ENCODE data around the gene DNAH17.

DNA sequence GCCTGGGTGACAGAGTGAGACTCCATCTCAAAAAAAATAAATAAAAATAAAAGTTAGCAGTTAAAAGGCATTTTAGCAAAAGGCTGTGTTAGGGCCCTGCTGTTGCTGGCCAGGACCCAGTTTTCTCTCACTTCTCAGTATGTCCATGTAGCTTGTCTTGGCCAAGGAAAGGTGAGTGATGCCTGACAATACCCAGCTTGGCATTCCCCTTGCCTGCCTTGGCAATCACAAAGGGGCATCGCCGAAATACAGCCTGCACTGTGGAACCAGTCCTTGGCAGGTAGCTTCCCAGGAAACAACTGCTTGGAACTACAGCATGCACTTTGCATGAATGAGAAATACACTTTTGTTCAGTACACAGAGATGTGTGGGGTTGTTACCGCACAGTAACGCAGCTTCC, 61.7 kb downstream of the DNAH17 start:
- TF ChIP-seq EZH2 (optimal IDR thresholded peaks at IDR 0.05; ENCODE audit: low read depth, low read length) (no peak), EZH2phosphoT487 (IDR thresholded peaks at IDR 0.05; ENCODE audit: low read length) (no peak)

Measured in MM.1S (cell line).